Neural cell (in vitro differentiated cells): ENCODE measurements around the gene NCKAP5.

Experiments
- CTCF ChIP-seq: fragments of 450-650 bp; IDR thresholded peaks from 2 replicates; pipeline ENCODE4 v1.5.1; 2014; ENCODE audit warnings: antibody characterized with exemption, mild to moderate bottlenecking, moderate library complexity; ENCODE audit not compliant: poor library complexity, severe bottlenecking
- EP300 ChIP-seq: fragments of 450-650 bp; conservative IDR thresholded peaks from 2 replicates; pipeline ENCODE4 v1.6.1; 2014; ENCODE audit warnings: antibody characterized with exemption, mild to moderate bottlenecking, moderate library complexity; ENCODE audit not compliant: poor library complexity, severe bottlenecking
- EZH2 ChIP-seq: fragments of 200-600, 300-800 bp; shearing (Covaris generic), sonication (generic); IDR thresholded peaks from 2 replicates; pipeline ENCODE4 v1.6.1; 2014; ENCODE audit warnings: antibody characterized with exemption, low read length, borderline replicate concordance, mild to moderate bottlenecking; ENCODE audit not compliant: insufficient read depth, poor library complexity, severe bottlenecking
- POLR2AphosphoS5 ChIP-seq: IDR thresholded peaks from 2 replicates; pipeline ENCODE4 v1.6.1; 2012
- RAD21 ChIP-seq: fragments of 450-650 bp; conservative IDR thresholded peaks from 2 replicates; pipeline ENCODE4 v1.6.1; 2014; ENCODE audit warnings: antibody characterized with exemption, mild to moderate bottlenecking, moderate library complexity
- REST ChIP-seq: IDR thresholded peaks from 2 replicates; pipeline ENCODE4 v1.6.1; 2012; ENCODE audit warnings: borderline replicate concordance

- no peak for TF ChIP-seq CTCF
- TF ChIP-seq RAD21: no peak
- TF ChIP-seq EZH2: no peak
- TF ChIP-seq EP300: no peak
- TF ChIP-seq POLR2AphosphoS5: no peak
- TF ChIP-seq REST: no peak
These were observed 153.6 kb downstream of the NCKAP5 start for GRCh38 chr2:133414486-133415209.
